CD14-positive monocyte (primary cell): Measurements from ENCODE around the gene STIP1. TPM values are rescaled to one million over a fixed set of nuclear protein-coding genes. Genes with fewer than 3 reads are reported as not detected.

Experiments used
- DNase-seq, 3 donors: peaks; one replicate each; pipeline ENCODE4 v3.0.0-alpha.2; 2011 to 2022
- H2AFZ ChIP-seq: 2 replicates; pipeline ENCODE4 v1.6.0; 2012; ENCODE audit warnings: mild to moderate bottlenecking, low read depth, low read length, inconsistent platforms; ENCODE audit not compliant: insufficient read depth, poor library complexity, severe bottlenecking
- H3K27ac ChIP-seq, 2 donors: 1 replicate in 1 of 2; 2 replicates in 1 of 2; pipeline ENCODE4 v1.5.1; 2012 to 2013; ENCODE audit warnings: low read length in 2 of 2, control low read depth in 1 of 2, inconsistent platforms in 1 of 2, low read depth in 1 of 2, mild to moderate bottlenecking in 1 of 2
- H3K27me3 ChIP-seq, 2 donors: one replicate each; pipeline versions ENCODE4 v1.6.0 to v1.6.1; 2011 to 2013; ENCODE audit warnings: low read length in 2 of 2; ENCODE audit not compliant: control insufficient read depth in 2 of 2, insufficient read depth in 2 of 2
- H3K36me3 ChIP-seq, 2 donors: replicated peaks in 1 of 2; 1 replicate in 1 of 2; 2 replicates in 1 of 2; pipeline versions ENCODE4 v1.5.1 to v1.6.1; 2012 to 2013; ENCODE audit warnings: low read length in 2 of 2, control low read depth in 1 of 2, inconsistent platforms in 1 of 2, mild to moderate bottlenecking in 1 of 2; ENCODE audit not compliant: insufficient read depth in 2 of 2, control insufficient read depth in 1 of 2
- H3K4me1 ChIP-seq, 2 donors: 1 replicate in 1 of 2; 2 replicates in 1 of 2; pipeline versions ENCODE4 v1.5.1 to v1.6.1; 2012 to 2013; ENCODE audit warnings: low read length in 2 of 2, control low read depth in 1 of 2, inconsistent platforms in 1 of 2, mild to moderate bottlenecking in 1 of 2, moderate library complexity in 1 of 2; ENCODE audit not compliant: insufficient read depth in 2 of 2, control insufficient read depth in 1 of 2
- H3K4me2 ChIP-seq: replicated peaks from 2 replicates; pipeline ENCODE3; 2012; ENCODE audit warnings: low read length, moderate library complexity, mild to moderate bottlenecking; ENCODE audit not compliant: poor library complexity, severe bottlenecking; ENCODE audit errors: extremely low read depth
- H3K4me3 ChIP-seq, 3 experiments: fragments of 200-600 bp in 1 of 3; sonication (generic) in 1 of 3; replicated peaks in 1 of 3; 1 replicate in 2 of 3; 2 replicates in 1 of 3; pipeline ENCODE4 v1.5.1; 2011 to 2013; ENCODE audit warnings: low read length in 3 of 3, mild to moderate bottlenecking in 3 of 3, control low read depth in 2 of 3, low read depth in 2 of 3, inconsistent platforms in 1 of 3, moderate library complexity in 1 of 3
- H3K79me2 ChIP-seq: 2 replicates; pipeline ENCODE4 v1.6.0; 2012; ENCODE audit warnings: mild to moderate bottlenecking, control low read depth, inconsistent platforms, low read length, moderate library complexity; ENCODE audit not compliant: insufficient read depth
- H3K9ac ChIP-seq: 2 replicates; pipeline ENCODE4 v1.6.0; 2017; ENCODE audit warnings: low read length, mild to moderate bottlenecking; ENCODE audit not compliant: insufficient read depth, poor library complexity, severe bottlenecking
- H3K9me3 ChIP-seq, 2 donors: replicated peaks in 1 of 2; 1 replicate in 1 of 2; 2 replicates in 1 of 2; pipeline versions ENCODE4 v1.5.1 to v1.6.1; 2012 to 2013; ENCODE audit warnings: low read length in 2 of 2, control low read depth in 1 of 2; ENCODE audit not compliant: control insufficient read depth in 1 of 2, insufficient read depth in 1 of 2
- H4K20me1 ChIP-seq: 2 replicates; pipeline ENCODE4 v1.6.0; 2012; ENCODE audit warnings: mild to moderate bottlenecking, low read length, control low read depth, moderate library complexity; ENCODE audit not compliant: insufficient read depth
- H3K27ac Mint-ChIP-seq, 7 donors: one replicate each; pipeline ENCODE4 v1.8.0; 2020; ENCODE audit warnings: mild to moderate bottlenecking in 7 of 7, mixed read lengths in 7 of 7, moderate library complexity in 6 of 7, inconsistent platforms in 2 of 7
- H3K27me3 Mint-ChIP-seq, 3 donors: one replicate each; pipeline ENCODE4 v1.8.0; 2021 to 2022; ENCODE audit warnings: low read depth in 3 of 3, mild to moderate bottlenecking in 3 of 3, mixed read lengths in 3 of 3, moderate library complexity in 3 of 3, inconsistent platforms in 1 of 3
- H3K36me3 Mint-ChIP-seq, 2 donors: one replicate each; pipeline ENCODE4 v1.8.0; 2020; ENCODE audit warnings: mixed read lengths in 2 of 2, inconsistent platforms in 1 of 2, mild to moderate bottlenecking in 1 of 2
- H3K4me1 Mint-ChIP-seq: one replicate; pipeline ENCODE4 v1.8.0; 2020; ENCODE audit warnings: mild to moderate bottlenecking, mixed read lengths
- H3K4me3 Mint-ChIP-seq, 2 donors: one replicate each; pipeline ENCODE4 v1.8.0; 2020; ENCODE audit warnings: mild to moderate bottlenecking in 2 of 2, mixed read lengths in 2 of 2, moderate library complexity in 1 of 2
- H3K9me3 Mint-ChIP-seq, 7 donors: one replicate each; pipeline ENCODE4 v1.8.0; 2020 to 2022; ENCODE audit warnings: mixed read lengths in 7 of 7, mild to moderate bottlenecking in 6 of 7, moderate library complexity in 6 of 7, inconsistent platforms in 2 of 7
- WGBS: methylation state at CpG from one replicate; pipeline ENCODE4 v1.1.5; 2013; ENCODE audit warnings: missing lambda C conversion rate; ENCODE audit not compliant: insufficient coverage; 5-methylcytosine and 5-hydroxymethylcytosine counted together
- intact Hi-C, 2 donors: fragments of 100-400 bp; cut with micrococcal nuclease; formaldehyde crosslinking; loops; one replicate each; pipeline versions ENCODE4 v1.15.0 to v1.15.1; 2023
- polyA plus RNA-seq, 3 donors: library from polyadenylated mRNA; depleted of rRNA in 1 of 3; unstranded in 2 of 3; stranded (reverse) in 1 of 3; fragments of 300-500 nt in 2 of 3; fragments of >200 nt in 1 of 3; fragmentation: Illumina TruSeq in 2 of 3; gene quantifications; 1 replicate in 2 of 3; 2 replicates in 1 of 3; pipeline ENCODE4 v1.2.3, GENCODE V29; 2012 to 2021
- TF ChIP-seq, protein P1 (sequence below): fragments of 200-600 bp; IDR thresholded peaks from one replicate; pipeline ENCODE4 v1.8.0; 2022; ENCODE audit warnings: antibody characterized with exemption, mild to moderate bottlenecking

The STIP1 gene
- polyA plus RNA-seq, 3 donors = 44.5 to 52.0 (median 51.1) TPM

DNA sequence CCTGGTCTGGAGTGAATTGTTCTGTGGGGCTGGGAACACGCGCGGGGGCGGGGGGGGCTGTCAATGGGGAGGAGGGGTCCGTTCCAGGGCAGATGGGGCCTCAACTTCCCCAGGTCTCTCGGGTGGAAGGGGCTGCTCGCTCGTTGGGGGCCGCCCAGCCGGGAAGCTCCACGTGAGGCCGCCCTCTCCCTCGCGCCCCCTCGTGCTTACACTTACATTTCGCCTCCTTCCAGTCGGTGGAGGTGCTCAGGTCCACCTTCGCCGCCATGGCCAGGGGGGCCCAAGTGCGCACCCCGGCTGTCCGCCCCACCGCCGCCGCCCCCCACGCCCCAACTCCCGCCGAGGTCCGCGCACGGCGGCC is 20.5 kb upstream of the STIP1 start:
- peak overlapping the region; percentile 40 to 80 (median 73) for H3K4me3 ChIP-seq
- H3K79me2 ChIP-seq = no peaks in the 10 kb centered on the region
- H3K27ac ChIP-seq = no peak overlapping the region
- no peaks in the 10 kb centered on the region for H4K20me1 ChIP-seq
- H3K9ac ChIP-seq = peak overlapping the region; percentile 62
- TF ChIP-seq, protein P1, sequence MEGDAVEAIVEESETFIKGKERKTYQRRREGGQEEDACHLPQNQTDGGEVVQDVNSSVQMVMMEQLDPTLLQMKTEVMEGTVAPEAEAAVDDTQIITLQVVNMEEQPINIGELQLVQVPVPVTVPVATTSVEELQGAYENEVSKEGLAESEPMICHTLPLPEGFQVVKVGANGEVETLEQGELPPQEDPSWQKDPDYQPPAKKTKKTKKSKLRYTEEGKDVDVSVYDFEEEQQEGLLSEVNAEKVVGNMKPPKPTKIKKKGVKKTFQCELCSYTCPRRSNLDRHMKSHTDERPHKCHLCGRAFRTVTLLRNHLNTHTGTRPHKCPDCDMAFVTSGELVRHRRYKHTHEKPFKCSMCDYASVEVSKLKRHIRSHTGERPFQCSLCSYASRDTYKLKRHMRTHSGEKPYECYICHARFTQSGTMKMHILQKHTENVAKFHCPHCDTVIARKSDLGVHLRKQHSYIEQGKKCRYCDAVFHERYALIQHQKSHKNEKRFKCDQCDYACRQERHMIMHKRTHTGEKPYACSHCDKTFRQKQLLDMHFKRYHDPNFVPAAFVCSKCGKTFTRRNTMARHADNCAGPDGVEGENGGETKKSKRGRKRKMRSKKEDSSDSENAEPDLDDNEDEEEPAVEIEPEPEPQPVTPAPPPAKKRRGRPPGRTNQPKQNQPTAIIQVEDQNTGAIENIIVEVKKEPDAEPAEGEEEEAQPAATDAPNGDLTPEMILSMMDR = no peak
- Mint-ChIP-seq H3K27me3 (peaks cover 4 to 13% (median 12%) of the 10 kb centered on the region in 3 donors), H3K9me3 (peaks cover 0 to 2% (median 0%) of the 10 kb centered on the region in 7 donors), H3K4me3 (peak overlapping the region; percentile 68 to 85), H3K4me1 (peaks cover 13% of the 10 kb centered on the region), H3K36me3 (peaks cover 0 to 2% of the 10 kb centered on the region in 2 donors), H3K27ac (no peak overlapping the region)
- H2AFZ ChIP-seq = peak overlapping the region; percentile 95
- H3K9me3 ChIP-seq = no peaks in the 10 kb centered on the region
- no peaks in the 10 kb centered on the region for H3K36me3 ChIP-seq
- H3K27me3 ChIP-seq = no peaks in the 10 kb centered on the region
- peaks cover 13 to 22% of the 10 kb centered on the region in 2 donors for H3K4me1 ChIP-seq
- intact Hi-C loops = no loop called here
- H3K4me2 ChIP-seq = peak overlapping the region; percentile 87
- no peak for DNase-seq
- WGBS = 1% methylated on average over 32 of the region's 32 CpGs

DNA sequence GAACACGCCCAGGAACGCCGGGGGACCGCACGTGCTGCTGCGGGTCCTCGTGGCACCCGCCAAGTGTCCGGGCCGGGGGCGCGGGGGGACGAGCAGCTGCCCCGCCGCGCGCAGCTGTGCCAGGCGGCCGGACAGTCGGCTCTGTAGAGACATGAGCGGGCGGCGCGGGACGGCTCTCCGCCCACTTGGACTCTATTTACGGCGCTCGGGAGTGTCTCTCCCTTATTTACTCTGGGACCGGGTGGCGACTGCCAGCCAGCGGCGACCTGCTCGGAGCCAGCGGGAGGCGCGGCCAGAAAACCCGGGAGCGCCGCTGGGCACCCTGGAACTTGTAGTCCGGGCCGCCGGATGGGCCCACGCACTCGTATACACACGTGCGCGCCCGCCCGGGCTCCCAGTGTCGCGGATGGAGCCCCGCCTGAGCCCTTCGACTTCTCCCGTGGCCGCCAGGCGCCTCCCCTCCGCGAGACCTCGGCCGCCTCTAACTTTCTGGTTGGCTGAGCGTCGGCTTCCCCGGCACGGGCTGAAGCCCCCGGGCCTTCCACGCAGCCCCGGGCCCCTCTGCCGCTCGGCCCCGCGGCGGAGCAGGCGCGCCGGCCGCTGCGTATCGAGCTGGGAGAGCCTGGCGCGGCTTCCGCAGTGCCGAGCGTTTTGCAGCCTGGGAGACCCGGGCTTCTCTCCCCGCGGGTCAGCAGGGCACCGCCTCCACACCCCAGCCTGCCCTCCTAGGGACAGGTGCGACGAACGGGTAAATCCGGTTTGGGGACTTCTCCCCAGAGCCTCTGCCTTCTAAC is 19.9 kb upstream of the STIP1 start, which contains the start of gene MACROD1:
Gene MACROD1, minus strand, starts transcription at position 272 of the 794 bp plus-strand sequence. Its CDS starts 119 bp downstream, at position 153.
- TF ChIP-seq, protein P1 = no peak
- Histone ChIP-seq H3K27me3 (no peaks in the 10 kb centered on the region), H3K36me3 (no peaks in the 10 kb centered on the region), H3K4me3 (peak within 1 kb of the TSS; percentile 52 to 80 (median 73)), H3K9ac (peak within 1 kb of the TSS; percentile 62), H3K27ac (no peak within 1 kb of the TSS), H3K79me2 (no peaks in the 10 kb centered on the region), H3K9me3 (no peaks in the 10 kb centered on the region), H3K4me2 (peak within 1 kb of the TSS; percentile 87), H2AFZ (peak within 1 kb of the TSS; percentile 95), H4K20me1 (no peaks in the 10 kb centered on the region), H3K4me1 (peaks cover 13 to 22% of the 10 kb centered on the region in 2 donors)
- Mint-ChIP-seq H3K4me3 (peak within 1 kb of the TSS; percentile 86 to 93), H3K27me3 (peaks cover 4 to 12% (median 11%) of the 10 kb centered on the region in 3 donors), H3K4me1 (peaks cover 13% of the 10 kb centered on the region), H3K36me3 (peaks cover 0 to 1% of the 10 kb centered on the region in 2 donors), H3K9me3 (peaks cover 0 to under 1% (median 0%) of the 10 kb centered on the region in 7 donors), H3K27ac (peak within 1 kb of the TSS in 1 of 7 donors; percentile 19)
- peak; percentile 49 to 57 (median 56) for DNase-seq
- intact Hi-C loops = no loop called here
- WGBS = under 1% methylated on average over 91 of the region's 92 CpGs
